Karpas-422 (cell line): ENCODE results near the gene L3MBTL4. TPM values are rescaled to one million over a fixed set of nuclear protein-coding genes. Genes with fewer than 3 reads are reported as not detected.

Experiments
- DNase-seq: peaks from one replicate; pipeline ENCODE4 v3.0.0-alpha.2; 2015
- H2AFZ ChIP-seq: fragments of 200-600 bp; sonication (generic); 2 replicates; pipeline ENCODE4 v1.6.1; 2014; ENCODE audit warnings: antibody characterized with exemption, low read length, mixed read lengths
- H3K27ac ChIP-seq: fragments of 200-600 bp; sonication (generic); 2 replicates; pipeline ENCODE4 v1.5.1; 2014; ENCODE audit warnings: mild to moderate bottlenecking, low read length, moderate library complexity
- H3K27me3 ChIP-seq: fragments of 200-600 bp; sonication (generic); 2 replicates; pipeline ENCODE4 v1.6.1; 2014; ENCODE audit warnings: low read length, mixed read lengths
- H3K36me3 ChIP-seq: fragments of 200-600 bp; sonication (generic); 2 replicates; pipeline ENCODE4 v1.6.1; 2014; ENCODE audit warnings: low read length, mixed read lengths; ENCODE audit not compliant: insufficient read depth
- H3K4me1 ChIP-seq: fragments of 200-600 bp; sonication (generic); 2 replicates; pipeline ENCODE4 v1.6.1; 2014; ENCODE audit warnings: mild to moderate bottlenecking, low read length, mixed read lengths
- H3K4me2 ChIP-seq: fragments of 200-600 bp; sonication (generic); 2 replicates; pipeline ENCODE4 v1.6.1; 2014; ENCODE audit warnings: low read length, low read depth, mild to moderate bottlenecking; ENCODE audit not compliant: poor library complexity, severe bottlenecking
- H3K4me3 ChIP-seq: fragments of 200-600 bp; sonication (generic); 2 replicates; pipeline ENCODE4 v1.5.1; 2014; ENCODE audit warnings: mild to moderate bottlenecking, antibody characterized with exemption, low read length, mixed read lengths
- H3K79me2 ChIP-seq: fragments of 200-600 bp; sonication (generic); 2 replicates; pipeline ENCODE4 v1.6.1; 2014; ENCODE audit warnings: mild to moderate bottlenecking, low read length, mixed read lengths
- H3K9ac ChIP-seq: fragments of 200-600 bp; sonication (generic); 2 replicates; pipeline ENCODE4 v1.6.0; 2014; ENCODE audit warnings: low read length
- H3K9me2 ChIP-seq: fragments of 200-600 bp; sonication (generic), shearing (Covaris generic); replicated peaks from 2 replicates; pipeline ENCODE4 v1.6.0; 2014; ENCODE audit warnings: mild to moderate bottlenecking, low read length, moderate library complexity; ENCODE audit not compliant: insufficient read depth
- H3K9me3 ChIP-seq: fragments of 300-700, 200-600 bp; sonication (generic); 2 replicates; pipeline ENCODE4 v1.6.1; 2014; ENCODE audit warnings: low read length, mixed read lengths
- H4K20me1 ChIP-seq: fragments of 200-600 bp; sonication (generic); 2 replicates; pipeline ENCODE4 v1.6.1; 2014; ENCODE audit warnings: mild to moderate bottlenecking, antibody characterized with exemption, low read length, low read depth; ENCODE audit not compliant: insufficient read depth
- total RNA-seq: library from RNA; depleted of rRNA; stranded (reverse); fragments of >200 nt; shearing (Covaris generic); gene quantifications from 2 replicates; pipeline ENCODE4 v1.2.3, GENCODE V29; 2014; ENCODE audit warnings: low replicate concordance

Gene L3MBTL4
- total RNA-seq, 1 experiment from 2014 or later = 15.2 TPM

GRCh38 chr18:6297875-6298274, 116.8 kb downstream of the L3MBTL4 start:
- Histone ChIP-seq H2AFZ (no peak overlapping the region), H3K27ac (no peak overlapping the region), H3K9me2 (no peaks in the 10 kb centered on the region), H3K4me3 (no peak overlapping the region), H3K27me3 (no peaks in the 10 kb centered on the region), H3K9me3 (no peaks in the 10 kb centered on the region), H3K9ac (no peak overlapping the region), H4K20me1 (no peaks in the 10 kb centered on the region), H3K36me3 (no peaks in the 10 kb centered on the region), H3K79me2 (no peaks in the 10 kb centered on the region), H3K4me2 (no peak overlapping the region), H3K4me1 (no peaks in the 10 kb centered on the region)
- DNase-seq = no peak

GRCh38 chr18:6294148-6294784, 120.4 kb downstream of the L3MBTL4 start:
- H3K27ac ChIP-seq = no peak overlapping the region
- H3K27me3 ChIP-seq = no peaks in the 10 kb centered on the region
- DNase-seq = no peak
- H3K4me1 ChIP-seq = no peaks in the 10 kb centered on the region
- no peaks in the 10 kb centered on the region for H3K36me3 ChIP-seq
- no peak overlapping the region for H2AFZ ChIP-seq
- H3K4me2 ChIP-seq = no peak overlapping the region
- H4K20me1 ChIP-seq = no peaks in the 10 kb centered on the region
- H3K9me3 ChIP-seq = no peaks in the 10 kb centered on the region
- H3K9ac ChIP-seq = no peak overlapping the region
- H3K4me3 ChIP-seq = no peak overlapping the region
- no peaks in the 10 kb centered on the region for H3K79me2 ChIP-seq
- no peaks in the 10 kb centered on the region for H3K9me2 ChIP-seq

GRCh38 chr18:6289843-6290242, 124.9 kb downstream of the L3MBTL4 start:
- no peaks in the 10 kb centered on the region for H3K79me2 ChIP-seq
- H3K9me3 ChIP-seq = no peaks in the 10 kb centered on the region

GRCh38 chr18:6286585-6286984, 128.1 kb downstream of the L3MBTL4 start:
- Histone ChIP-seq H2AFZ (no peak overlapping the region), H3K9me2 (no peaks in the 10 kb centered on the region), H4K20me1 (no peaks in the 10 kb centered on the region), H3K27ac (no peak overlapping the region), H3K36me3 (no peaks in the 10 kb centered on the region), H3K4me1 (no peaks in the 10 kb centered on the region), H3K9ac (no peak overlapping the region), H3K27me3 (no peaks in the 10 kb centered on the region), H3K4me2 (no peak overlapping the region), H3K9me3 (no peaks in the 10 kb centered on the region), H3K4me3 (no peak overlapping the region), H3K79me2 (no peaks in the 10 kb centered on the region)
- no peak for DNase-seq

More at GRCh38 chr18:6289843-6290242, 124.9 kb downstream of the L3MBTL4 start:
- Histone ChIP-seq H3K4me1 (no peaks in the 10 kb centered on the region), H3K4me3 (no peak overlapping the region), H3K27ac (no peak overlapping the region), H3K4me2 (no peak overlapping the region), H3K36me3 (no peaks in the 10 kb centered on the region), H3K9ac (no peak overlapping the region), H3K27me3 (no peaks in the 10 kb centered on the region), H3K9me2 (no peaks in the 10 kb centered on the region), H2AFZ (no peak overlapping the region), H4K20me1 (no peaks in the 10 kb centered on the region)
- DNase-seq = no peak

GRCh38 chr18:6284761-6285160, 129.9 kb downstream of the L3MBTL4 start:
- no peak for DNase-seq
- Histone ChIP-seq H3K36me3 (no peaks in the 10 kb centered on the region), H3K27ac (no peak overlapping the region), H3K4me1 (no peaks in the 10 kb centered on the region), H2AFZ (no peak overlapping the region), H3K9me3 (no peaks in the 10 kb centered on the region), H3K79me2 (no peaks in the 10 kb centered on the region), H3K4me3 (no peak overlapping the region), H3K4me2 (no peak overlapping the region), H3K27me3 (no peaks in the 10 kb centered on the region), H3K9me2 (no peaks in the 10 kb centered on the region), H3K9ac (no peak overlapping the region), H4K20me1 (no peaks in the 10 kb centered on the region)

GRCh38 chr18:6284300-6284699, 130.4 kb downstream of the L3MBTL4 start:
- Histone ChIP-seq H3K27ac (no peak overlapping the region), H3K4me1 (no peaks in the 10 kb centered on the region), H3K9me2 (no peaks in the 10 kb centered on the region), H4K20me1 (no peaks in the 10 kb centered on the region), H3K4me2 (no peak overlapping the region), H3K79me2 (no peaks in the 10 kb centered on the region), H3K36me3 (no peaks in the 10 kb centered on the region), H3K9ac (no peak overlapping the region), H3K9me3 (no peaks in the 10 kb centered on the region), H2AFZ (no peak overlapping the region), H3K27me3 (no peaks in the 10 kb centered on the region), H3K4me3 (no peak overlapping the region)
- DNase-seq = no peak

- no peak overlapping the region for H3K9ac ChIP-seq
- no peak for DNase-seq
- no peaks in the 10 kb centered on the region for H3K9me2 ChIP-seq
- no peaks in the 10 kb centered on the region for H3K4me1 ChIP-seq
- no peaks in the 10 kb centered on the region for H3K36me3 ChIP-seq
- H3K79me2 ChIP-seq = no peaks in the 10 kb centered on the region
- H2AFZ ChIP-seq = no peak overlapping the region
- H3K27me3 ChIP-seq = no peaks in the 10 kb centered on the region
- no peak overlapping the region for H3K4me3 ChIP-seq
- H4K20me1 ChIP-seq = no peaks in the 10 kb centered on the region
- no peak overlapping the region for H3K4me2 ChIP-seq
- no peak overlapping the region for H3K27ac ChIP-seq
- no peaks in the 10 kb centered on the region for H3K9me3 ChIP-seq
Measured at GRCh38 chr18:6281874-6282273, 132.8 kb downstream of the L3MBTL4 start.

GRCh38 chr18:6280211-6280743, 134.4 kb downstream of the L3MBTL4 start:
- Histone ChIP-seq H3K4me3 (no peak overlapping the region), H4K20me1 (no peaks in the 10 kb centered on the region)

More at GRCh38 chr18:6280211-6280743, 134.4 kb downstream of the L3MBTL4 start:
- DNase-seq = no peak
- Histone ChIP-seq H3K9me2 (no peaks in the 10 kb centered on the region), H3K36me3 (no peaks in the 10 kb centered on the region), H3K9me3 (no peaks in the 10 kb centered on the region), H3K9ac (no peak overlapping the region), H3K79me2 (no peaks in the 10 kb centered on the region), H3K4me2 (no peak overlapping the region), H3K27me3 (no peaks in the 10 kb centered on the region), H2AFZ (no peak overlapping the region), H3K27ac (no peak overlapping the region), H3K4me1 (no peaks in the 10 kb centered on the region)
